ENCODE measurements around the gene NES.
A peak's percentile ranks its signal among the peaks of the same experiment; 100 is the strongest.

The NES gene

GRCh38 chr1:156705918-156706656, 28.9 kb upstream of the NES start:
- Histone ChIP-seq H3K4me1 (ENCODE audit: control insufficient read depth in 2 of 2, insufficient read depth in 1 of 2, low read depth in 1 of 2, low read length in 2 of 2) (peaks cover 55 to 63% of the 10 kb centered on the region in 2 donors), H2BK12ac (ENCODE audit: low read length) (no peak overlapping the region), H4K91ac (ENCODE audit: low read depth, low read length, poor library complexity) (peak overlapping the region; percentile 98), H2BK15ac (ENCODE audit: low read length) (peak overlapping the region; percentile 40), H3K23ac (ENCODE audit: low read depth, low read length, poor library complexity) (peak overlapping the region; percentile 61), H3K14ac (ENCODE audit: low read length) (peak overlapping the region; percentile 73), H3K18ac (ENCODE audit: low read length) (peak overlapping the region; percentile 99), H3K9ac (ENCODE audit: low read depth, low read length, poor library complexity) (peak overlapping the region; percentile 90), H2AFZ (ENCODE audit: low read length) (peak overlapping the region; percentile 91), H3K4me2 (ENCODE audit: insufficient read depth, low read length, poor library complexity, severe bottlenecking) (peak overlapping the region; percentile 93), H2BK120ac (ENCODE audit: low read depth, low read length) (peak overlapping the region; percentile 93), H3K27me3 (ENCODE audit: control insufficient read depth in 3 of 3, insufficient read depth in 3 of 3, low read depth in 1 of 3, low read length in 3 of 3) (no peaks in the 10 kb centered on the region), H3K9me3 (replicated peaks in 1 of 2; ENCODE audit: control insufficient read depth in 2 of 2, insufficient read depth in 1 of 2, low read depth in 1 of 2, low read length in 2 of 2) (no peaks in the 10 kb centered on the region), H3K4ac (ENCODE audit: low read length) (peak overlapping the region; percentile 19), H3K79me1 (ENCODE audit: low read depth, low read length) (peaks cover 9% of the 10 kb centered on the region), H2BK5ac (ENCODE audit: low read length) (peak overlapping the region; percentile 90), H3K27ac (replicated peaks; ENCODE audit: low read length) (peak overlapping the region; percentile 92), H3K4me3 (ENCODE audit: low read length in 2 of 2) (peak overlapping the region; percentile 63 to 75), H2AK5ac (ENCODE audit: low read depth, low read length) (peak overlapping the region; percentile 87), H4K8ac (ENCODE audit: low read depth, low read length) (no peak overlapping the region), H3K36me3 (replicated peaks in 1 of 2; ENCODE audit: control insufficient read depth in 2 of 2, insufficient read depth in 2 of 2, low read length in 2 of 2) (peaks cover 0 to 3% of the 10 kb centered on the region in 2 donors)
- DNase-seq (ENCODE audit: low spot score): peak; percentile 95
- no CpG with 5 or more reads among the region's 45 CpGs for WGBS, 2 donors (ENCODE audit: extremely low coverage in 2 of 2, insufficient read length in 2 of 2, insufficient replicate concordance in 1 of 2)

- Histone ChIP-seq H3K14ac (ENCODE audit: low read length) (peak within 1 kb of the TSS; percentile 73), H3K36me3 (replicated peaks in 1 of 2; ENCODE audit: control insufficient read depth in 2 of 2, insufficient read depth in 2 of 2, low read length in 2 of 2) (peaks cover 6 to 9% of the 10 kb centered on the region in 2 donors), H4K91ac (ENCODE audit: low read depth, low read length, poor library complexity) (peak within 1 kb of the TSS; percentile 98), H4K8ac (ENCODE audit: low read depth, low read length) (no peak within 1 kb of the TSS), H3K9ac (ENCODE audit: low read depth, low read length, poor library complexity) (peak within 1 kb of the TSS; percentile 90), H2AK5ac (ENCODE audit: low read depth, low read length) (peak within 1 kb of the TSS; percentile 87), H3K4me3 (ENCODE audit: low read length in 2 of 2) (peak within 1 kb of the TSS; percentile 63 to 87), H2BK12ac (ENCODE audit: low read length) (no peak within 1 kb of the TSS), H2BK15ac (ENCODE audit: low read length) (peak within 1 kb of the TSS; percentile 40), H2AFZ (ENCODE audit: low read length) (peak within 1 kb of the TSS; percentile 91), H3K4me1 (ENCODE audit: control insufficient read depth in 2 of 2, insufficient read depth in 1 of 2, low read depth in 1 of 2, low read length in 2 of 2) (peaks cover 50 to 56% of the 10 kb centered on the region in 2 donors), H3K79me1 (ENCODE audit: low read depth, low read length) (peaks cover 9% of the 10 kb centered on the region), H3K27ac (replicated peaks; ENCODE audit: low read length) (peak within 1 kb of the TSS; percentile 92), H3K18ac (ENCODE audit: low read length) (peak within 1 kb of the TSS; percentile 99), H3K23ac (ENCODE audit: low read depth, low read length, poor library complexity) (peak within 1 kb of the TSS; percentile 76), H2BK5ac (ENCODE audit: low read length) (peak within 1 kb of the TSS; percentile 90), H2BK120ac (ENCODE audit: low read depth, low read length) (peak within 1 kb of the TSS; percentile 93), H3K4ac (ENCODE audit: low read length) (peak within 1 kb of the TSS; percentile 19), H3K27me3 (ENCODE audit: control insufficient read depth in 3 of 3, insufficient read depth in 3 of 3, low read depth in 1 of 3, low read length in 3 of 3) (no peaks in the 10 kb centered on the region), H3K9me3 (replicated peaks in 1 of 2; ENCODE audit: control insufficient read depth in 2 of 2, insufficient read depth in 1 of 2, low read depth in 1 of 2, low read length in 2 of 2) (no peaks in the 10 kb centered on the region), H3K4me2 (ENCODE audit: insufficient read depth, low read length, poor library complexity, severe bottlenecking) (peak within 1 kb of the TSS; percentile 93)
- DNase-seq (ENCODE audit: low spot score): peak; percentile 78
- no CpG with 5 or more reads among the region's 42 CpGs for WGBS, 2 donors (ENCODE audit: extremely low coverage in 2 of 2, insufficient read length in 2 of 2, insufficient replicate concordance in 1 of 2)
Measured at GRCh38 chr1:156705321-156705917, 28.2 kb upstream of the NES start, which contains the start of gene CRABP2. TSS of gene CRABP2 (minus strand) at chr1:156705583. CDS start at chr1:156705446, 137 bp downstream.

GRCh38 chr1:156704930-156705320, 27.7 kb upstream of the NES start:
- Histone ChIP-seq H3K18ac (ENCODE audit: low read length) (peak overlapping the region; percentile 96), H3K36me3 (replicated peaks in 1 of 2; ENCODE audit: control insufficient read depth in 2 of 2, insufficient read depth in 2 of 2, low read length in 2 of 2) (peaks cover 11 to 13% of the 10 kb centered on the region in 2 donors), H3K23ac (ENCODE audit: low read depth, low read length, poor library complexity) (peak overlapping the region; percentile 76), H3K4me1 (ENCODE audit: control insufficient read depth in 2 of 2, insufficient read depth in 1 of 2, low read depth in 1 of 2, low read length in 2 of 2) (peaks cover 46 to 52% of the 10 kb centered on the region in 2 donors), H3K27ac (replicated peaks; ENCODE audit: low read length) (peak overlapping the region; percentile 92), H4K91ac (ENCODE audit: low read depth, low read length, poor library complexity) (no peak overlapping the region), H3K4ac (ENCODE audit: low read length) (peak overlapping the region; percentile 2), H2BK12ac (ENCODE audit: low read length) (no peak overlapping the region), H2BK15ac (ENCODE audit: low read length) (peak overlapping the region; percentile 40), H3K27me3 (ENCODE audit: control insufficient read depth in 3 of 3, insufficient read depth in 3 of 3, low read depth in 1 of 3, low read length in 3 of 3) (no peaks in the 10 kb centered on the region), H3K14ac (ENCODE audit: low read length) (no peak overlapping the region), H2AK5ac (ENCODE audit: low read depth, low read length) (peak overlapping the region; percentile 68), H2BK5ac (ENCODE audit: low read length) (peak overlapping the region; percentile 90), H3K9me3 (replicated peaks in 1 of 2; ENCODE audit: control insufficient read depth in 2 of 2, insufficient read depth in 1 of 2, low read depth in 1 of 2, low read length in 2 of 2) (no peaks in the 10 kb centered on the region), H3K4me2 (ENCODE audit: insufficient read depth, low read length, poor library complexity, severe bottlenecking) (peak overlapping the region; percentile 93), H3K4me3 (ENCODE audit: low read length in 2 of 2) (peak overlapping the region; percentile 63 to 87), H4K8ac (ENCODE audit: low read depth, low read length) (no peak overlapping the region), H3K9ac (ENCODE audit: low read depth, low read length, poor library complexity) (peak overlapping the region; percentile 87), H2AFZ (ENCODE audit: low read length) (peak overlapping the region; percentile 91), H3K79me1 (ENCODE audit: low read depth, low read length) (peaks cover 9% of the 10 kb centered on the region), H2BK120ac (ENCODE audit: low read depth, low read length) (no peak overlapping the region)
- DNase-seq (ENCODE audit: low spot score): no peak
- WGBS, 2 donors (ENCODE audit: extremely low coverage in 2 of 2, insufficient read length in 2 of 2, insufficient replicate concordance in 1 of 2): no CpG with 5 or more reads among the region's 29 CpGs

GRCh38 chr1:156704166-156704711, 27.0 kb upstream of the NES start:
- H3K36me3 ChIP-seq (replicated peaks in 1 of 2; ENCODE audit: control insufficient read depth in 2 of 2, insufficient read depth in 2 of 2, low read length in 2 of 2): peaks cover 17 to 18% of the 10 kb centered on the region in 2 donors
- H2AK5ac ChIP-seq (ENCODE audit: low read depth, low read length): no peak overlapping the region
- peak overlapping the region; percentile 63 to 87 for H3K4me3 ChIP-seq (ENCODE audit: low read length in 2 of 2)
- H3K4me1 ChIP-seq (ENCODE audit: control insufficient read depth in 2 of 2, insufficient read depth in 1 of 2, low read depth in 1 of 2, low read length in 2 of 2): peaks cover 39 to 45% of the 10 kb centered on the region in 2 donors
- H3K27me3 ChIP-seq (ENCODE audit: control insufficient read depth in 3 of 3, insufficient read depth in 3 of 3, low read depth in 1 of 3, low read length in 3 of 3): no peaks in the 10 kb centered on the region
- no peak overlapping the region for H2BK120ac ChIP-seq (ENCODE audit: low read depth, low read length)
- no peak overlapping the region for H2BK12ac ChIP-seq (ENCODE audit: low read length)
- DNase-seq (ENCODE audit: low spot score): no peak
- no peak overlapping the region for H3K4ac ChIP-seq (ENCODE audit: low read length)
- no peak overlapping the region for H4K91ac ChIP-seq (ENCODE audit: low read depth, low read length, poor library complexity)
- H2BK15ac ChIP-seq (ENCODE audit: low read length): no peak overlapping the region
- H3K79me1 ChIP-seq (ENCODE audit: low read depth, low read length): peaks cover 9% of the 10 kb centered on the region
- H3K18ac ChIP-seq (ENCODE audit: low read length): peak overlapping the region; percentile 36
- no peak overlapping the region for H3K23ac ChIP-seq (ENCODE audit: low read depth, low read length, poor library complexity)
- no peak overlapping the region for H2AFZ ChIP-seq (ENCODE audit: low read length)
- no peak overlapping the region for H2BK5ac ChIP-seq (ENCODE audit: low read length)
- no peak overlapping the region for H3K27ac ChIP-seq (replicated peaks; ENCODE audit: low read length)
- peak overlapping the region; percentile 56 for H3K9ac ChIP-seq (ENCODE audit: low read depth, low read length, poor library complexity)
- no CpG with 5 or more reads among the region's 10 CpGs for WGBS, 2 donors (ENCODE audit: extremely low coverage in 2 of 2, insufficient read length in 2 of 2, insufficient replicate concordance in 1 of 2)
- H3K9me3 ChIP-seq (replicated peaks in 1 of 2; ENCODE audit: control insufficient read depth in 2 of 2, insufficient read depth in 1 of 2, low read depth in 1 of 2, low read length in 2 of 2): no peaks in the 10 kb centered on the region
- H3K14ac ChIP-seq (ENCODE audit: low read length): no peak overlapping the region
- no peak overlapping the region for H4K8ac ChIP-seq (ENCODE audit: low read depth, low read length)
- H3K4me2 ChIP-seq (ENCODE audit: insufficient read depth, low read length, poor library complexity, severe bottlenecking): peak overlapping the region; percentile 93

All from neuronal stem cell (in vitro differentiated cells).